HG03159 (cell line): Measurements from ENCODE around the gene KIFC3.
"Not testable (repeated sequence)": the region's sequence is repeated elsewhere in the genome, so short reads cannot be mapped to it uniquely, and the experiment has no call there.

Source experiments
- ATAC-seq: cut with Tn5 transposase; IDR thresholded peaks from one replicate; pipeline ENCODE4 v1.9.1; 2021; ENCODE audit warnings: mild to moderate bottlenecking, moderate library complexity; ENCODE audit not compliant: unreplicated experiment

The KIFC3 gene

DNA sequence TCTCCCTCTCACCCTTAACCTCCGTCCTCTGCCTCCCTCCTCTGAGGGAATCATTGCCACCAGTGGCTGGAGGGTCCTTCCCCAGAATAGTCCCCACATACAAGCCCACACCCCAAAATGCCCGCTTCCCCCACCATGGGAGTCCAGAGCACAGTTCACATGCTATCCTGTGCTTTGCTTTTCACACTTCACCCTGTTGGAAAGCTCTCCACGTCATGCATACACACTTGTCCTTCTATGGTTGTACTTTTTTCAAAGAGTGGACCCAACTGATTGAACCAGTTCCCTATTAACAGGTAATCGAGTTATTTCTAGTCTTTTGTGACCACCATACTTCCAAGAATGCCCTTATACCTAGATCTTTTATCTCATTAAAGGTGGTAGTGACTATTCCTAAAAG lies 23.8 kb upstream of the KIFC3 start:
- ATAC-seq, result no peak

DNA sequence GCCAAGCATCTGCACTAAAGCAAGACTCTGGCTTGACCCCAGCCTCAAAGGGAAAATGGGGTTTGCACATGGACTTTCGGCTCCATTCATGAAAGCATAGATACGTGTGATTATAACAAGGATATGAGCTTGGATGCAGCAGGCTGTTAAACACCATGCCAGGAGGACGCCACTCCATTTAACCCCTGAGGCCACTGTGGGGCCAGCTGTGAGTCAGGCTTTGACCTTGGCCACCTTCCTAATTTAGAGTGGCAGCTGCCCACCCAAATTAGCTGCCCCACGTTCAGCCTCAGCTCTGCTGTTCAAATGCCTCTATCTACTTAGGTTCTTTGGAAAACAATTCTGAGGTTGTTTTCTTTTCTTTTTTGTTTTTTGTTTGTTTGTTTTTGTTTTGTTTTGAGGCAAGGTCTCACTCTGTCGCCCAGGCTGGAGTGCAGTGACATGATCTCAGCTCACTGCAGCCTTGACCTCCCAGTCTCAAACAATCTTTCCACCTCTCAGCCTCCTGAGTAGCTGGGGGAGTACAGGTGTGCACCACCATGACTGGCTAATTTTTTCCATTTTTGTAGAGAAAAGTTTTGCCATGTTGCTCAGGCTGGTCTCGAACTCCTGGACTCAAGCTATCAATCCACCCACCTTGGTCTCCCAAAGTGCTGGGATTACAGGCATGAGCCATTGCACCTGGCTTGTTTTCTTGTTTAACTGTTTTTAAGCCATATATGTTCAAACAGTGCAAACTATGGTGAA lies 23.2 kb upstream of the KIFC3 start:
- ATAC-seq, result no peak

DNA sequence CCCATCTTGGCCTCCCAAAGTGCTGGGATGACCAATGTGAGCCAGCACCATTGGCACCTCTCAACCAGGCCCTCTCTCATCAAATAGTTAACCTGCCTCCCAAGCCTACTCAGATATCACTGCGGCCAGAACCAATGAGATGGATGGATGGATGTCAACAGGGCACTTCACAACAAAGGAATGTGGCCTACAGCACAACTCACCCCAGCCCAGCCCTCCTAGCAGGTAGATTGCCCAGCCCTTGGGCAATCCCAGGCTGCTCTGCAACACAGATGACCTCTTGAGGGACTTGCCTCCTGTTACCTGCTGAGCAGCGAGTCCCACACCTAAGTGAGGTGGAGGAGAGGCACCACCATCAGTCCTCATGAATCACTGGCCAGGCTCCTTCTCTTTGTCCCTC lies 22.6 kb upstream of the KIFC3 start:
- ATAC-seq, result no peak

DNA sequence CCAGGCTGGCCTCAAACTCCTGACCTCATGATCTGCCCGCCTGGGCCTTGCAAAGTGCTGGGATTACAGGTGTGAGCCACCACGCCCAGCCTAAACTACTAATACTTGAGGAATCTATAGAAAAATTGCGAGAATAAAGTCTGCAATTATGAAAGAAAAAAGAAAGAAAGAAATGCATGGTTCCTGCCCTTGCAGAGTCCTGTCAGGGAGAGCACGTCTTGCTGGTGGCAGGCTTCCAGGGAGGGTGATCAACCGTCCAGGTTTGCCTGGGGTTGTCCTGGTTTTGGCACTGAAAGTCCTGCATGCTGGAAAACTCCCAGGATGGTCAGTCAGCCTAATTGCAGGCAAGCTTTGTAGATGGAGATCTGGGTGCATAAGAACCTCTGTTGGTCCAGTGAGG lies 21.5 kb upstream of the KIFC3 start:
- no peak for ATAC-seq

DNA sequence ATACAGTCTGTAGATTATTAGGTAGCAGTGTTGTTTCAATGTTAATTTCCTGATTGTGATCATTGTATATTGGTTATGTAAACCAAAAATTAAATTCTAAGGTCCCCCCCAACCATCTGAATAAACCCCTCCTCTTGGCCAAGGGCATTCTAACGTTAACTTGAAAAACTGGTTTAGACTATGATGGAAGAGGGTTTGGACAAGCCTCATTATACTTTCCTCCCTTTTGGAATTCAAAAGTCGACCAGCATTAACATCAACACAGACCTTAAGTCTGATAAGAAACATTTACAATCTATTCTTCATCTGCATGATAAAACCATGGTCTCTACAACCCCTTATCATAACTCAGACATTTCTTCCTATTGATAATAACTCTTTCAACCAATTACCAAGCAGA lies 20.6 kb upstream of the KIFC3 start:
- ATAC-seq, result no peak

DNA sequence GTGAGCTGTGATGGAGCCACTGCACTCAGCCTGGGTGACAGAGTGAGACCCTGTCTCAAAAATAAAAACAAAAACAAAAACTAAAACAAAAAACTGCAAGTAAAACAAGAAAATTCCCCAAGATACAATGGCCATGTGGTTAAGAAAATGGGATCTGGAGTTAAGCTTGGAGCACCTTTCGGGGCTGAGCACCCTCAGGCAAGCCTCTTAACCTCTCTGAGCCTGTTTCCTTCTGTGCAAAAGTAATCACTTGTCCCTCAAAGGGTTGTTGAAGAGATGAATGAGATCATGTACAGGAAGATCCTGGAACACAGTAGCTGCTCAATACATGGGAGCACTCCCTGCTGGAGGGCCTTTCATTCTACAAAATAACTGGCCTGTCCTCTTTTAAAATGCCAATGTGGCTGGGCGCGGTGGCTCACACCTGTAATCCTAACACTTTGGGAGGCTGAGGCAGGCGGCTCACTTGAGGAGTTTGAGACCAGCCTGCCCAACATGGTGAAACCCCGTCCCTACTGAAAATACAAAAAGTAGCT lies 19.8 kb upstream of the KIFC3 start:
- ATAC-seq, result no peak

DNA sequence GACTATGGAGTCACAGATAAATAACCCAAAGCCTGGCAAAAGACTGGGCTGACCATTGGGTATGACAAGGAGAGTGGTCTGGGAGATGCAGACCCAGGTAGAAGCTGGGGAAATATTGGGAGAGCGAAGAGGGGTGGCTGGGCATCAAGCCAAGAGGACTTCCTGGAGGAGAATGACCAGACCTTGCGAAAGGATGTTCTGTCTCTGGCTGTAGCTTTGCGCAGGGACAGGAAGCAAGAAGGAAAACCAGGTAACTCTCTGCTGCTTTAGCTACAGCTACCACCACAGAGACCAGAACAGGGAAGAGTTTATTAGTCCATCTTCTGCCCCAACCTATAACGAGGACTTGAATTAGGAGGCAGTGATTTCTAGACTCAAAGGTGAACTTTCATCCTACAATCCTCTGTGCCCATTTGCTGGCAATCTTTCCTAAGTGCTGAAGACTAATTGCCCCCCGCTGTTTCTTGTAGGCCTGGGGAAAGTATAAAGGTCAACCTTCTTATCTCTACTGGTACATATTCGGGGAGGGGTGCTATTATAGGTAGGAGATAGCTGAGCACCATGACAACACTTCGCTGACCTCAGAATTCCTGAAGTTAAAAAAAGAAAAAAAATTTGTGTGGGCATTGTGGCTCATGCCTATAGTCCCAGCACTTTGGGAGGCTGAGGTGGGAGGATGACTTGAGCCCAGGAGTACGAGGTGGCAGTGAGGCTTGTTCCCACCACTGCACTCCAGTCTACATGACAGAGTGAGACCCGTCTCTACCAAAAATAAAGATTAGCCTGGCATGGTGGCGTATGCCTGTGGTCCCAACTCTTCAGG lies 19.1 kb upstream of the KIFC3 start:
- no peak for ATAC-seq

DNA sequence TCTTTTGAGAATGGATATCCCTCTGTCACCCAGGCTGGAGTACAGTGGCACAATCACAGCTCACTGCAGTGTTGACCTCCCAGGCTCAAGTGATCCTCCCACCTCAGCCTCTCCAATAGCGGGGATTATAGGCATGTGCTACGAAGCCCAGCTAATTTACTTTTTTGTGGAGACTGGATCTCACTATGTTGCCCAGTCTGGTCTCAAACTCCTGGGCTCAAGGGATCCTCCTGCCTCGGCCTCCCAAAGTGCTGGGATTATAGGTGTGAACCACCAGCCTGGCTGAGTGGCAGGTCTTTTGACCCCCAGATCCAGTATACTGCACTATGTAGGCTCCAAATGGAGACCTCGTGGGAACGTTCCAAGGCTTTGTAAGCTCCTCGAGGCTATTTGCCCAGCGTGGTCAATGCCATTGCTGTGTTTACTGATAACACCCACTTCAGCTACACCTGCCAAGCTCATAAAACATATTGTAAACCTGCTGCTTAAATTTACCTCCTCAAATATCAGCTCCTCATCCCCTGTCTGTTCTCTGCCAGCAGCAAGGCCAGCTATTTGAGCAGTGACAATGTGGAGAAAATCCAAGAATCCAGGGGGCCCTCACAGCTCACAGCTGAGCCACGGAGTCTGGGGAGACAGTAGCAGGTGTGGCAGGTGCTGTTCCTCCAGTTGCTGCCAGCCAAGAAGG lies 16.2 kb upstream of the KIFC3 start:
- ATAC-seq, result no peak

DNA sequence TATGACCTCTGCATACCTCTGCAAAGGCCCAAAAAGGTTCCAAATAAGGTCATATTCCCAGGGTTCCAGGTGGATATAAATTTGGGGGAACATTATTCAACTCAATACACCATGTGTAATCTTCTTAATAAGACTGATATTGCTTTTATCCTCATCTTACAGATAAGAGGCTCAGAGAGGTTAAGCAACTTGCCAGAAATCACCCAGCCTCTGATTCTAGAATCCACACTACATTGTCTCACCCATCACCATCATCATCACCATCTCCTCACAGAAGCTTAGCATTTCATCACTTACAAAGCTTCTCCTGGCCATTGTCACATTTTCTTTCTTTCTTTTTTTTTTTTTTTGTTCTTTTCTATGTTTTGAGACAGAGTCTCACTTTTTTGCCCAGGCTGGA lies 15.4 kb upstream of the KIFC3 start:
- no peak for ATAC-seq

DNA sequence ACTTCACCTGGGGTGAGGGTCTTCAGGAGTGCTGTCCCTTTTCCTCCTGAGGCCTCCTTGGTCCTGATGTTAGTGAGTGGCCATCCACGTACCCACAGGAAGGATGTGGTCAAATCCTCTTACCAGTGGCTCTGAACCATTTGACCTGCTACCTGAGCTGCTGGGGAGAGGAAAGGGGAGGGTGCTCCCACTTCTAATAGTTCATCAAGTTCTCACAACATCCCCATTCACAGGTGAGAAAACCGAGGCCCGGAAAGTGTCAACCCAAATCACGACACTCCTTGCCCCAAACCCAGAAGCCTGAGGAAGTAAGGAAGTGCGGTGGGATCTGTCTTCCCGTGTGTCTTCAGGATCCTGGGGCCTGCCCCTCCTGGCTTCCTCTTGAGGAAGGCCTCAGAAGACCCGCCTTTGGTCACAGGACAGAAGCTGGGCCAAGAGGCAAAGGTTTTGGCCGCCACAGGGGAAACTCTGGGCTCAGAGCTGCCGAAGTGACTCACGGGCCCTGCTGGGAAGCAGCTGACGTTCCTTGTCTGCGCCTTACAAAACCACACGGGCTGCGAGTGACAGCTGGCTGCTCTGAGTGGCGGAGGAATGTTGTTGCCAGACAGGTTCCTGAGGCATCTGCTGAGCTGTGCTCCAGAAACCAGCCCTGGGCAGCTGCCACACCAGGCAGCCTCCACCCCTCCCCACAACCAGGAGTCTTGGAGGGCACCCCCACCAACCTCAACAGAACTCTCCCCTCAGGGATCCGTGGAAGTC lies 13.9 kb upstream of the KIFC3 start:
- ATAC-seq, result no peak

DNA sequence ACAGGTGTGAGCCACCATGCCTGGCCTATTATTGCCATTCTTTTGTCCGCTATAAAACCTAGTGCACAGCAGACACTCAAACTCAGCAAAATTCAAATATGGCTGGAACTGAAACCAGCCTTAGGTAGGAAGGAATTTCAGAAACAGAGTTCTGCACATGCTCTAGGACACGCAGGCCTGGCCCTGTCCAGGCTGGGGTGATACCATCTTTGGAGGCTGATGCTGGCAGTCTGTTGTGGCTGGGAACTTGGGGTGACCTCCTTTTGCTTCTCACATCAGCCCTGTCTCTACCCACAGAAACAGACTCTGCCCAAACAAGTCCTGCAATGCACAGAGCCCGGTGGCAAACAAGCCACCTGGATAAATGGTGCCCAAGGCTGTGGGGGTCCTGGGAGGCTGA lies 12.6 kb upstream of the KIFC3 start:
- ATAC-seq, result no peak

DNA sequence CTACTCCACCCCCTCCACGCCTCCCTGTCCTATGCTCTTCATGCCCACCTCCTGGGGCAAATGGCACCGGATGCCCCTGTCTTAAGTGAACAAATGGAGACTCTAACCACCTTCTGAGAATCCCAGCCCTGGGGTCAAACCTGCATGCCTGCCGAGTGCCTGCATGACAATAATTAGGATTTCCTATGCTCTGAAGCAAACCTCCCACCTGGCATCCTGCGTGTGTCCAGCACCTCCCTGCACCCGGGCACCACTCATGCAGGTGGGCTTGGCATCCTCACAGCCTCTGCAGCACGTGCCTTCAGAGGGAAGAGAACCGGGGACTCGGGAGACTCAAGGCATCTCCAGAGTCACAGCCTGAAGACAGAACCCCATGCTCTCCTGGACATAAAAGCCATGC lies 11.2 kb upstream of the KIFC3 start:
- ATAC-seq, result no peak

DNA sequence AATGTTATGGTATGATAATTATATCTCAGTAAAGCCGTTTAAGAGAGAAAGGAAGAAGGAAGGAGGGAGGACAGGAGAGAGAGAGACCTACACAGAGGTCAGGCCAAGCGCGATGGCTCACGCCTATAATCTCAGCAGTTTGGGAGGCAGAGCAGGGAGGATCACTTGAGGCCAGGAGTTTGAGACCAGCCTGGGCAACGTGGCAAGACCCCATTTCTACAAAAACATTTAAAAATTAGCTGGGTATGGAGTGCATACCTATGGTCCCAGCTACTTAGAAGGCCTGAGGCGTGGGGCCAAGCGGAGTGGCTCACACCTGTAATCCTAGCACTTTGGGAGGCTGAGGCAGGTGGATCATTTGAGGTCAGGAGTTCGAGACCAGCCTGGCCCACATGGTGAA lies 9.0 kb upstream of the KIFC3 start:
- not testable (repeated sequence) for ATAC-seq

DNA sequence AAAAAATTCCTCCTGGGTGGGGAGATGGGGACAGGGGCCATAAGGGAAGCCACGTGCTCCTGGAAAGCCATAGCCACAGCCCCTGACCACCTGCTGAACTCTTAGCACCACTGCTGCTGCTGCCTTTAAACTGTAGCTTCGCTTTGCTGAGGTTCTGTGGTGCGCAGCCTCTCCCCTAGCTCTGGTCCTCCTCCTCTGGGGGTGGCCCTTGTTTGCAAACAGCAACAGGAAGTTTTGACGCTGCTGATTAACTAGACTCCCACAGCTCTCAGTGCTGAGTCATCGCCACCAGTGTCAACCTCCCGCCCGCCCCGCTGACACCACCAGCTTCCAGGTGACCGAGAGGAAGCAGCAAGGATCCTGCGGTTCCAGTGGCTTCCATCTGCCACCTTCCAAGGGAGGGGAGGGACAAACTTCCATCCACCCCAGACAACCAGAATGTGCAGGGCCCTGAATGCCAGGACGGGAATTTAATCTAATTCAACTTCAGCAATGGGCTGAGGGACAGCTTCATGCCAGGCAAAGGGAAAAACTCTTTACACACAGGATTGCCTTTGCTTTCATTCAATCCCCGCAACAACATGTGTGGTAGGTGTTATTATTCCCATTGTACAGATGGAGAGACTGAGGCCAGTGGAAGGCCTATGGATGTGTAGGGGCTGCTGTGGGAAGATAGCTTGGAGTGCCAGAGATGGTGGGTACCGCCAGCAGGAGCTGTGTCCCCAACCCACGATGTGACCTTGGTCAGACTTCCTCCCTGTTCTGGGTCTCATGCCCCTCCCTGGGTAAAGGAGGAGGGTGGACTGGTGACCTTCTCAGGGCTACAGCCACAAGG lies 8.1 kb upstream of the KIFC3 start:
- ATAC-seq, result peak; percentile 99

DNA sequence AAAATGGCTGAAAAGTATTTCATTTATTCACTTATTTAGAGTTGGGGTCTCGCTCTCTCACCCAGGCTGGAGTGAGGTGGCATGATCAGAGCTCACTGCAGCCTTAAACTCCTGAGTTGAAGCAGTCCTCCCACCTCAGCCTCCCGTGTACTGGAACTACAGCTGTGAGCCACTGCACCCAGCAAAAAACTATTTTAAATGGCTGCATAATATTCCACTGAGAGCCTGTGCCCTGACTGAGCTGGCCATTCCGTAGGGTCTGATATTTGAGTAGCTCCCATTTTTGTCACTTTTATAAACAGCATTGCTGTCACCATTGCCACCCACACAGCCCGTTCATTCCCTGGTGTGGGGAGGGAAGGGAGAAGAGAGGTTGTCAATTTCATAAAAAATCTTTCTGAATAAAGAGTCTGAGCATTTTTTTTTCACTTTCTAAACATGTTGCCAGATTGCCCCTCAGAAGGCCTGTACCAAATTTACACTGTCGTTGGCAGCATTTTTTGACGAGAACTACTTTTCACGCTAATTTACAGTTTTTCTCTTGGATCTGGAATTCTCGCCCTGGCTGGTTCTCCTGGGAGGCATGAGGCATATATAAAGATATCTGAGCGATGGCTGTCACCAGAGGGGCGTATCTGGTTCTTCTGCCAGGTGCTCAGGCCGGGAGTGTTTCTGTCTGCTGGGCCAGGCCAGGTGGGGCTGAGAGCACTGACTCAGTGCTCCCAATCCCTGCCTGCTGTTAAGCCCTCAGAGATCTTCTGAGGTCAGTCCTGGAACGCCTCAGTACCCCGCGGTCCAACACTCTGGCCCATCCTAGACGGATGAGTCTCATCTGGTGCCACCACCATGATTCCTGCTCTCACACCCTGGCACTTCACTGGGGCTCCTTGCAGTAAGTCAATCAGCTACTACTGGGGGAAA lies 7.2 kb upstream of the KIFC3 start:
- ATAC-seq, result peak; percentile 14

DNA sequence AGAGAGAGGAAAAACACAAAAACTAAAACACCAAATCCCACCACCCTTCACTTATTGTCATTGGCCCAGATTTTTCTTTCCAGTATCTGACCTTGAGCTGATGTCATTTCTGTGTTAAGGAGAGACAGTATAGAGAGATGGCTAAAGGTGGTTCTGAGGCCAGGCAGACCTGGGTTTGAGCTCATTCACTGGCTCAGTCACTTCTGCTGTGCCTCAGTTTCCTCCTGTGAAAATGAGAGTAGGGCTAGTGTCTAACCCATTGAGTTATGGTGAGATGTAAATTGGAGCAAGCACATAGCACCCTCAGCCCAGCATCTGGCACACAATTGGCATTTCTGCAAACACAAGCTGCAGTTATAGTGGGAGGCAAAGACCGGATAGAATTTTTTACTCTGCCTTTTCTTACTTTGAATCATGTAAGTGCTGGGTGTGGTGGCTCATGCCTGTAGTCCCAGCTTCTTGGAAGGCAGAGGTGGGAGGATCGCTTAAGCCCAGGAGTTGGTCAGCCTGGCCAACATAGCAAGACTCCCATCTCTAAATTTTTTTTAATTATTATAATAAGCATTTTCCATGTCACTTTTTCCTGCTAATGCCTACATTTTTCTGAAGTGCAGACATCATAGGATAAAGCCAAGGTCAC lies 6.4 kb upstream of the KIFC3 start:
- no peak for ATAC-seq

DNA sequence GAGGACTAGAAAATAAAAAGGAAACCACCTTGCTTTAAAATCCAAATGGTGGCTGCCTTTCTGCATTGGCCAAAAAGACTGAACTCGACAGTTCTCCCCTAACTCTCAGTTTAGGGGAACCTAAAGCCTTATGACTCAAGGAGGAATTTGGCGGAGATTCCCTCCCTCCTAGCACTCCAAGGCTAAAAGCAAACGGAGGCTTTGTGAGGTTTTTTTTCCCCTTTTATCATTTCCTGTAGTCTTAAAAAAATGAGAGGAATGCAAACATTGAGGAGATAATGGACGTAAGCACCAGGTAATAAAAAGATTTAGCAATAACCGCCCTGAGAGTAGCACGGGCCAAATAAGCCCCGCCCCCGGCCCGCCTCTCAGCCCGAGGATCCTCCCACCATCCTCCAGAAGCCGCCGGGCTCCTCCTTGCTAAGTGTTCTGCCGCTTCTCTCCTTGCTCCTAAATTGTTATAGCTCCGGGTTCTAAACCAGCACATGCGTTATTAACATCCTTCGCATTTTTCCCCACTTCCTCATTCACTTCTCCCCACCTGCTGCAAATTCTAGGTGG lies 5.8 kb upstream of the KIFC3 start:
- no peak for ATAC-seq
